Measurements from ENCODE around the gene SEC61A2. TPM values are rescaled to one million over a fixed set of nuclear protein-coding genes. Genes with fewer than 3 reads are reported as not detected.

SEC61A2 gene
- total and polyA plus RNA-seq, 2 donors from 2014 or later = 3.6 to 8.9 TPM

GRCh38 chr10:12200850-12201249 lies 71.4 kb downstream of the SEC61A2 start:
- no peak overlapping the region for H3K9ac ChIP-seq (ENCODE audit: low read length in 3 of 3)
- no peak for TF ChIP-seq CTCF (IDR thresholded peaks at IDR 0.05; ENCODE audit: borderline replicate concordance, extremely low read depth, insufficient read depth)
- DNase-seq = no peak
- no peak overlapping the region for H3K27ac ChIP-seq (ENCODE audit: low read depth in 2 of 2, low read length in 2 of 2)
- intact Hi-C loops (cut with DNase I) = no loop called here
- no peaks in the 10 kb centered on the region for H3K4me1 ChIP-seq (ENCODE audit: control insufficient read depth in 2 of 3, insufficient read depth in 2 of 3, low read depth in 1 of 3, low read length in 3 of 3)
- FAIRE-seq = no peak
- H3K4me3 ChIP-seq (ENCODE audit: low read length in 3 of 3) = no peak overlapping the region
- H3K27me3 ChIP-seq (ENCODE audit: control insufficient read depth, insufficient read depth, low read length) = no peaks in the 10 kb centered on the region
- no peaks in the 10 kb centered on the region for H3K9me3 ChIP-seq (ENCODE audit: control insufficient read depth in 2 of 3, insufficient read depth in 1 of 3, low read length in 3 of 3)
- peaks cover 5 to 12% (median 6%) of the 10 kb centered on the region in 3 donors for H3K36me3 ChIP-seq (ENCODE audit: control insufficient read depth in 2 of 3, insufficient read depth in 3 of 3, low read length in 3 of 3)

- no peak overlapping the region for H3K27ac ChIP-seq (ENCODE audit: low read depth in 2 of 2, low read length in 2 of 2)
- intact Hi-C loops (cut with DNase I) = no loop called here
- H3K36me3 ChIP-seq (ENCODE audit: control insufficient read depth in 2 of 3, insufficient read depth in 3 of 3, low read length in 3 of 3) = peaks cover 5 to 12% (median 6%) of the 10 kb centered on the region in 3 donors
- no peaks in the 10 kb centered on the region for H3K4me1 ChIP-seq (ENCODE audit: control insufficient read depth in 2 of 3, insufficient read depth in 2 of 3, low read depth in 1 of 3, low read length in 3 of 3)
- DNase-seq (peak in 2 of 5 donors; percentile 18 to 25), FAIRE-seq (no peak)
- TF ChIP-seq CTCF (IDR thresholded peaks at IDR 0.05; ENCODE audit: borderline replicate concordance, extremely low read depth, insufficient read depth) = no peak
- no peaks in the 10 kb centered on the region for H3K9me3 ChIP-seq (ENCODE audit: control insufficient read depth in 2 of 3, insufficient read depth in 1 of 3, low read length in 3 of 3)
- H3K9ac ChIP-seq (ENCODE audit: low read length in 3 of 3) = no peak overlapping the region
- peak overlapping the region in 1 of 3 donors; percentile 3 for H3K4me3 ChIP-seq (ENCODE audit: low read length in 3 of 3)
- H3K27me3 ChIP-seq (ENCODE audit: control insufficient read depth, insufficient read depth, low read length) = no peaks in the 10 kb centered on the region
Observed at GRCh38 chr10:12201543-12201942, 72.1 kb downstream of the SEC61A2 start.

- no peak overlapping the region for H3K27ac ChIP-seq (ENCODE audit: low read depth in 2 of 2, low read length in 2 of 2)
- TF ChIP-seq CTCF (IDR thresholded peaks at IDR 0.05; ENCODE audit: borderline replicate concordance, extremely low read depth, insufficient read depth) = no peak
- H3K27me3 ChIP-seq (ENCODE audit: control insufficient read depth, insufficient read depth, low read length) = no peaks in the 10 kb centered on the region
- intact Hi-C loops (cut with DNase I) = no loop called here
- FAIRE-seq = no peak
- no peak overlapping the region for H3K4me3 ChIP-seq (ENCODE audit: low read length in 3 of 3)
- no peaks in the 10 kb centered on the region for H3K4me1 ChIP-seq (ENCODE audit: control insufficient read depth in 2 of 3, insufficient read depth in 2 of 3, low read depth in 1 of 3, low read length in 3 of 3)
- DNase-seq = no peak
- no peaks in the 10 kb centered on the region for H3K9me3 ChIP-seq (ENCODE audit: control insufficient read depth in 2 of 3, insufficient read depth in 1 of 3, low read length in 3 of 3)
- H3K36me3 ChIP-seq (ENCODE audit: control insufficient read depth in 2 of 3, insufficient read depth in 3 of 3, low read length in 3 of 3) = peaks cover 5 to 12% (median 6%) of the 10 kb centered on the region in 3 donors
- no peak overlapping the region for H3K9ac ChIP-seq (ENCODE audit: low read length in 3 of 3)
Observed at GRCh38 chr10:12202226-12202625, 72.7 kb downstream of the SEC61A2 start.

GRCh38 chr10:12205082-12205481 lies 75.6 kb downstream of the SEC61A2 start:
- Histone ChIP-seq H3K9ac (ENCODE audit: low read length in 3 of 3) (no peak overlapping the region), H3K27me3 (ENCODE audit: control insufficient read depth, insufficient read depth, low read length) (no peaks in the 10 kb centered on the region), H3K36me3 (ENCODE audit: control insufficient read depth in 2 of 3, insufficient read depth in 3 of 3, low read length in 3 of 3) (peaks cover 5 to 19% (median 9%) of the 10 kb centered on the region in 3 donors), H3K4me1 (ENCODE audit: control insufficient read depth in 2 of 3, insufficient read depth in 2 of 3, low read depth in 1 of 3, low read length in 3 of 3) (no peaks in the 10 kb centered on the region), H3K9me3 (ENCODE audit: control insufficient read depth in 2 of 3, insufficient read depth in 1 of 3, low read length in 3 of 3) (no peaks in the 10 kb centered on the region), H3K4me3 (ENCODE audit: low read length in 3 of 3) (no peak overlapping the region), H3K27ac (ENCODE audit: low read depth in 2 of 2, low read length in 2 of 2) (no peak overlapping the region)
- intact Hi-C loops (cut with DNase I) = no loop called here
- DNase-seq (no peak), FAIRE-seq (no peak)
- no peak for TF ChIP-seq CTCF (IDR thresholded peaks at IDR 0.05; ENCODE audit: borderline replicate concordance, extremely low read depth, insufficient read depth)
